ENCODE results near the gene MGAT4B. TPM values are rescaled to one million over a fixed set of nuclear protein-coding genes. Genes with fewer than 3 reads are reported as not detected.
"Not testable (repeated sequence)": the region's sequence is repeated elsewhere in the genome, so short reads cannot be mapped to it uniquely, and the experiment has no call there.

MGAT4B gene
- total RNA-seq, 2 donors from 2014 or later = 66.5 to 87.7 TPM

DNA sequence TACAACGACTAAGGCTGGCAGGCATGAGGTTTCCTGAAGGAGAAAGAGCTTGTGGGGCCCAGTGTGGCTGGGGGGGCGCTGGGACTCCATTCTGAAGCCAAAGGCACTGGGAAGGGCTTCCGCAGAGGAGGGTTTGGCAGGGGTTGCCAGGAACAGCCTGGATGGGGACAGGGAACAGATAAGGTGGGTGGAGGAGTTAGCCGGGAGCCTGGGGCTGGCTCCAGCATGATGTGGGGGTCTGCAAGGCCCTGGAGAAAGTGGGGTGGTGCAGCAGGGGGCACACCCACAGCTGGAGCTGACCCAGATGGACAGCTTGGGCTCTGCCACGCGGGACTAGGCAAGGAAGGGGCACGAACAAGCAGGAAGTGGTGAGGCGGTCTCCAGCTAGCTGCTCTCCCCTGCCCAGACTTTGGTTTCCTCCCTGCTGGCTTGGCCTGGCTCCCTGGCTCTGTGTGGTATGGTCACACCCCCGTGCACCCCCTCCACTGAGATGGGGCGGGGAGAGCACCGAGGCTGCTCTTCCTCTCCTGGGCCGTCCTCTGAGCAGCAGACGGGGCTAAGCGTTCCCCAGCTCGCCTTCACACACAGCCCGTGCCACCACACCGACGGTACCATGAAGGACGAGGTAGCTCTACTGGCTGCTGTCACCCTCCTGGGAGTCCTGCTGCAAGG lies 13.1 kb downstream of the MGAT4B start, which contains the start of gene LTC4S:
TSS of gene LTC4S (plus strand) at position 519 of the 672 bp plus-strand sequence. CDS start at position 614, 95 bp downstream.
- TF ChIP-seq, protein P1, sequence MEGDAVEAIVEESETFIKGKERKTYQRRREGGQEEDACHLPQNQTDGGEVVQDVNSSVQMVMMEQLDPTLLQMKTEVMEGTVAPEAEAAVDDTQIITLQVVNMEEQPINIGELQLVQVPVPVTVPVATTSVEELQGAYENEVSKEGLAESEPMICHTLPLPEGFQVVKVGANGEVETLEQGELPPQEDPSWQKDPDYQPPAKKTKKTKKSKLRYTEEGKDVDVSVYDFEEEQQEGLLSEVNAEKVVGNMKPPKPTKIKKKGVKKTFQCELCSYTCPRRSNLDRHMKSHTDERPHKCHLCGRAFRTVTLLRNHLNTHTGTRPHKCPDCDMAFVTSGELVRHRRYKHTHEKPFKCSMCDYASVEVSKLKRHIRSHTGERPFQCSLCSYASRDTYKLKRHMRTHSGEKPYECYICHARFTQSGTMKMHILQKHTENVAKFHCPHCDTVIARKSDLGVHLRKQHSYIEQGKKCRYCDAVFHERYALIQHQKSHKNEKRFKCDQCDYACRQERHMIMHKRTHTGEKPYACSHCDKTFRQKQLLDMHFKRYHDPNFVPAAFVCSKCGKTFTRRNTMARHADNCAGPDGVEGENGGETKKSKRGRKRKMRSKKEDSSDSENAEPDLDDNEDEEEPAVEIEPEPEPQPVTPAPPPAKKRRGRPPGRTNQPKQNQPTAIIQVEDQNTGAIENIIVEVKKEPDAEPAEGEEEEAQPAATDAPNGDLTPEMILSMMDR (IDR thresholded peaks at IDR 0.05) = no peak
- Histone ChIP-seq H3K4me3 (peak within 1 kb of the TSS; percentile 88), H3K27ac (peak within 1 kb of the TSS; percentile 49 to 70), H3K27me3 (replicated peaks; ENCODE audit: insufficient read depth) (no peaks in the 10 kb centered on the region), H3K9me3 (no peaks in the 10 kb centered on the region), H3K4me1 (ENCODE audit: control insufficient read depth in 1 of 2, low read depth in 2 of 2) (peaks cover 27 to 40% of the 10 kb centered on the region in 2 donors), H3K36me3 (peaks cover 11% of the 10 kb centered on the region)
- ATAC-seq (ENCODE audit: insufficient number of reproducible peaks, low FRiP score, low read depth) (peak; percentile 23), DNase-seq (ENCODE audit: low spot score) (no peak)

DNA sequence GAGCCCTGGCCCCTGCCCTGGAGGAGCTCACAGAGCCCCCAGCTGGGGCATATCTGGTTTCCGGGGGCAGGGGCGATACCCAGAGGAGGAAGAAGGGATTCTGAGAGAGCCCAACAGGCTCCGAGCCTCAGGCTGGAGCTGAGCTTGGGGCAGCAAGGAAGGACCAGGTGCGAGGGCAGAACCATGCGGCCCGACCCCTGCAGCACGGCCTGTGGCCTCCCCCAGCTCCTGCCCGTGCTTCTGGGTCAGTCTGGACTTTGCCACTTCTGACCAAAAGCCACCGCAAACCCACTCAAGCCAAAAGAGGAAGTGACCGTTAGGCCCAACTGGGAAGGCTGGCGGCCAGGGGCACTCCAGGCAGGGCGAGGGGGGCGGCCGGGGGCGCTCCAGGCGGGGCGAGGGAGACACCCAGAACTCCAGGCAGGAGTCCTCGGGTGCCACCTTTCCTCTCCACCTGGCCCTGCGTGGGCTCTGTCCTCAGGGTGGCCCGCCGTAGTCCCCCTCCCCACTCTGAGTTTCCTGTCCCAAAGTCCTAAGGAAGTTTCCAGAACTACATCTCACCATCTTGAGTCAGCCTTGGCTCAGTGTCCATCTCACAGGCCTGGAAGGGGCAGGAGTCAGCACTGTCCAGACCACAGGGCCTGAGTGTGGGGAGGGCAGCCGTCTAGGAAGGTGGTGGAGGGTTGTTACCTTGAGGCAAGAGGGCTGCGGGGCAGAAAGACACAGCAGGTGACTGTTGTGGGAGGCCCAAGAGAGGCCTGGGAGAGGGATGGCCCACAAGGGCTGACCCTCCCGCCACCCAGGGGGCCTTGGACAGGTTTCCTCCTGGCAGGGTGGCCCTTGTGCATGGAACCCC lies 13.8 kb downstream of the MGAT4B start:
- Histone ChIP-seq H3K36me3 (peaks cover 3% of the 10 kb centered on the region), H3K27me3 (replicated peaks; ENCODE audit: insufficient read depth) (no peaks in the 10 kb centered on the region), H3K9me3 (no peaks in the 10 kb centered on the region), H3K4me3 (no peak overlapping the region), H3K4me1 (ENCODE audit: control insufficient read depth in 1 of 2, low read depth in 2 of 2) (peaks cover 27 to 40% of the 10 kb centered on the region in 2 donors), H3K27ac (peak overlapping the region; percentile 49 to 70)
- TF ChIP-seq, protein P1 (IDR thresholded peaks at IDR 0.05) = no peak
- ATAC-seq (ENCODE audit: insufficient number of reproducible peaks, low FRiP score, low read depth) (no peak), DNase-seq (ENCODE audit: low spot score) (no peak)

DNA sequence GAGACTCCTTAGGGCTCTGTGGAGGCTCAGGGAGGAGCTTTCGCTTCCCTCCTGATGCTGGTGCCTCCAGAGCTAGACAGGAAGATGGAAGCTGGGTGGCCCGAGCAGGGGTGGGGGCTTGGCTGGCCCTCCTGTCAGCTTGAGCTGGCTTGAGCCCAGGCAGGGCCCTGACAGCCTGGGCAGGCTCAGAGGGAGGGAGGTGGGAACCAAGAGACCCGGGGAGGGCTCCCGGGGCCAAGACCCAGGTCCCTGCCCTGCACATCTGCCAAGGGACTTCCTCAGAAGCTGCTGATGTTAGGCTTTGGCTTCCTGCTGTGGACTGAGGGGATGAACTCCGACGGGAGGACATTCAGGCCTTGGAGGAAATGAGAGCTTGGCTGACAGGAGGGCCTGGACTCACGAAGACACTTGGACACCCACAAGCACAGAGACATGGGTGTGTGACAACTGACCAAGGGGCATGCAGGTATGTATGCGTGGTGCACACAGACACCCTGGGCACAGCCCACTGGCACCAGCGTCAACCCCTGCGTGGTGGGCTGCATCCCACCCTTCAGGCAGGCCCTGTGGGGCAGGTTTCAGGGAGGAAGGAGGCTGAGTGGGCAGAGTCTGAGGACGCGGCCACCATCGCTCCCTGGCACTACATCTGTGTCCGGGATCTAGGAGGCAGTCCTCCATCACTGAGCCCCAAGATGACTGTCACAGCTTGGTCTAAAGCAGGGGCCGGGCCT lies 14.6 kb downstream of the MGAT4B start:
- Histone ChIP-seq H3K27ac (peak overlapping the region in 1 of 2 donors; percentile 70), H3K27me3 (replicated peaks; ENCODE audit: insufficient read depth) (no peaks in the 10 kb centered on the region), H3K9me3 (no peaks in the 10 kb centered on the region), H3K4me3 (no peak overlapping the region), H3K4me1 (ENCODE audit: control insufficient read depth in 1 of 2, low read depth in 2 of 2) (peaks cover 27 to 40% of the 10 kb centered on the region in 2 donors), H3K36me3 (no peaks in the 10 kb centered on the region)
- TF ChIP-seq, protein P1 (IDR thresholded peaks at IDR 0.05) = no peak
- no peak for ATAC-seq (ENCODE audit: insufficient number of reproducible peaks, low FRiP score, low read depth)
- DNase-seq (ENCODE audit: low spot score) = no peak

DNA sequence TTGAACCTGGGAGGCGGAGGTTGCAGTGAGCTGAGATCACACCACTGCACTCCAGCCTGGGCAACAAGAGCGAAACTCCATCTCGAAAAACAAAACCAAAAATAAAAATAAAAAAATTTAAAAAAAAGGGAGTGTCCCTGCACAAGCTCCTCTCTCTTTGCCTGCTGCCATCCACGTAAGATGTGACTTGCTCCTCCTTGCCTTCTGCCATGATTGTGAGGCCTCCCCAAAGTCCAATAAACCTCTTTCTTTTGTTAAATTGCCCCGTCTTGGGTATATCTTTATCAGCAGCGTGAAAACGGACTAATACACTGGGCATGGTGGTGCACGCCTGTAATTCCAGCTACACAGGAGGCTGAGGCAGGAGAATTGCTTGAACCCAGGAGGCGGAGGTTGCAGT lies 17.4 kb downstream of the MGAT4B start:
- not testable (repeated sequence) for H3K36me3 ChIP-seq; H3K9me3 ChIP-seq; H3K27me3 ChIP-seq (replicated peaks; ENCODE audit: insufficient read depth); ATAC-seq (ENCODE audit: insufficient number of reproducible peaks, low FRiP score, low read depth); H3K27ac ChIP-seq; DNase-seq (ENCODE audit: low spot score); H3K4me3 ChIP-seq
- H3K4me1 ChIP-seq (ENCODE audit: control insufficient read depth in 1 of 2, low read depth in 2 of 2) = peaks cover 8 to 21% of the 10 kb centered on the region in 2 donors

DNA sequence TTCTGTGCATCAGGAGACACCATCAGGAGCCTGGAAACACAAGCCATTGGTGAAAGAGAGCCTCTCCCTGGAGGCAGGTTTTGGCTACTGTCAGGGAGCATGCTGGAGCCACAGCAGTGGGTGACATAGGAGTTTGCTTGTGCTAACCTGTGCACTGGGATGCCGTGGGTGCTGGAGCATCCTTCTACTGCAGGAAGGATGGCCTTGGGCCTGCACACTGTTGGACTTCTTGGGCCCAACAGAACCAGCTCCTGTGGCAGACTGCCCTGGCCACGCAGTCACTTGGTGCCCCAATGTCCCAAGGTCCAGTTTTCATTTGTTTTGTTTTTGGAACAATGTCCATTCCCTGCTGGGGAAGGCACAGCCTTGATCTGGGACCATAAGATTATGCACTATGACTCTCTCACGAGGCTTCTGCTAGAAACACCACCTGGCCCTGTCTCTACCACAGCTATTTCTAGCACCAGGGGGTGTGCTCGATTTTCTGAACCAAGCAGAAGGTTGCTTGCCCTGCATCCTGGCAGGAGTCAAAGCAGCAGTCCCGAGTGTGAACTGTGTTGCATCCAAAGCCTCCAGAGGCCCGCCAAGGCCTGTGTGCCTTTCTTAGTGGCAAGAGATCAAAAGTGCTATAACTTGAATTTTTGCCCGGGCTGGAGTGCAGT lies 18.3 kb downstream of the MGAT4B start:
- ATAC-seq (ENCODE audit: insufficient number of reproducible peaks, low FRiP score, low read depth) (no peak), DNase-seq (ENCODE audit: low spot score) (no peak)
- TF ChIP-seq, protein P1 (IDR thresholded peaks at IDR 0.05) = no peak
- Histone ChIP-seq H3K27ac (no peak overlapping the region), H3K27me3 (replicated peaks; ENCODE audit: insufficient read depth) (no peaks in the 10 kb centered on the region), H3K9me3 (no peaks in the 10 kb centered on the region), H3K4me1 (ENCODE audit: control insufficient read depth in 1 of 2, low read depth in 2 of 2) (peaks cover under 1 to 11% of the 10 kb centered on the region in 2 donors), H3K36me3 (no peaks in the 10 kb centered on the region), H3K4me3 (no peak overlapping the region)
